Ovary (tissue), 9 donors: Measurements from ENCODE around the gene CHRNA10. TPM values are rescaled to one million over a fixed set of nuclear protein-coding genes. Genes with fewer than 3 reads are reported as not detected.

Experiments used
- DNase-seq, 5 donors: peaks; one replicate each; pipeline ENCODE4 v3.0.0-alpha.2; 2019 to 2020
- H3K27ac ChIP-seq, 2 donors: fragments of 200-600 bp; one replicate each; pipeline versions ENCODE4 v1.5.1 to v1.8.0; 2019 to 2022
- H3K27me3 ChIP-seq: fragments of 200-600 bp; one replicate; pipeline ENCODE4 v1.8.0; 2022
- H3K36me3 ChIP-seq: fragments of 200-600 bp; sonication (generic); one replicate; pipeline ENCODE4 v1.5.1; 2019
- H3K4me1 ChIP-seq: one replicate; pipeline ENCODE4 v1.8.1; 2013; ENCODE audit warnings: mild to moderate bottlenecking, moderate library complexity; ENCODE audit not compliant: insufficient read depth
- H3K4me3 ChIP-seq: fragments of 200-600 bp; sonication (generic); one replicate; pipeline ENCODE4 v1.5.1; 2017
- H3K9me3 ChIP-seq, 2 donors: fragments of 200-600 bp in 1 of 2; sonication (generic) in 1 of 2; one replicate each; pipeline versions ENCODE4 v1.5.1 to v1.8.1; 2013 to 2019; ENCODE audit warnings: mild to moderate bottlenecking in 1 of 2, moderate library complexity in 1 of 2
- EP300 ChIP-seq: sonication (generic); formaldehyde crosslinking; IDR thresholded peaks from one replicate; pipeline ENCODE4 v1.6.1; 2017; ENCODE audit warnings: antibody characterized with exemption
- POLR2A ChIP-seq: fragments of 450-650 bp; IDR thresholded peaks from one replicate; pipeline ENCODE4 v1.6.1; 2017; ENCODE audit warnings: antibody characterized with exemption, mild to moderate bottlenecking, moderate library complexity
- WGBS, 3 donors: extraction: QIAGEN DNeasy Blood & Tissue Kit in 1 of 3; methylation state at CpG; one replicate each; pipeline versions ENCODE4 v1.1.5 to v1.1.7; 2013 to 2017; 5-methylcytosine and 5-hydroxymethylcytosine counted together
- intact Hi-C, 4 donors: fragments of 100-400 bp; cut with DNase I; formaldehyde crosslinking; loops; one replicate each; pipeline versions ENCODE4 v1.11.0 to v1.15.1; 2022 to 2023
- polyA plus RNA-seq, 2 donors: library from polyadenylated mRNA; stranded (reverse); fragments of 200-250 nt in 1 of 2; fragments of 350-450 nt in 1 of 2; fragmentation: Illumina TruSeq in 1 of 2; extraction: RNeasy Lipid Tissue Mini Kit (QIAGEN cat#74804) in 1 of 2; gene quantifications; one replicate each; pipeline ENCODE4 v1.2.3, GENCODE V29; 2013 to 2014
- total RNA-seq, 7 donors: library from RNA; depleted of rRNA in 2 of 7; stranded (reverse); fragments of >200 nt in 2 of 7; fragmentation: NEBNext Ultra II Directional in 3 of 7; extraction: Animal tissue kit (Norgen Biotek cat#: 25700) in 3 of 7; gene quantifications; one replicate each; pipeline versions ENCODE4 v1.1.0 to v1.2.4, GENCODE V29; 2016 to 2023
- TF ChIP-seq, protein P1 (sequence below), 3 donors: fragments of 450-650 bp in 2 of 3; fragments of 200-600 bp in 1 of 3; IDR thresholded peaks; one replicate each; pipeline versions ENCODE4 v1.5.1 to v1.8.0; 2016 to 2022; ENCODE audit warnings: antibody characterized with exemption in 3 of 3, mild to moderate bottlenecking in 1 of 3
- donor health status: DM: no; HTN: no; CAD: no; lungs with moderate emphysema.
- donor health status: DM: no; HTN: no; CAD: no.
- donor health status: Bipolar disorder and iron deficiency.
- donor health status: DM: yes; HTN: yes; CAD: no.
- donor health status: DM: no; HTN: no; CAD: no.
- donor health status: DM: yes; HTN: yes; CAD: no.

The CHRNA10 gene
- total and polyA plus RNA-seq, 9 donors, result 0.34 to 3.9 (median 0.79) TPM

DNA sequence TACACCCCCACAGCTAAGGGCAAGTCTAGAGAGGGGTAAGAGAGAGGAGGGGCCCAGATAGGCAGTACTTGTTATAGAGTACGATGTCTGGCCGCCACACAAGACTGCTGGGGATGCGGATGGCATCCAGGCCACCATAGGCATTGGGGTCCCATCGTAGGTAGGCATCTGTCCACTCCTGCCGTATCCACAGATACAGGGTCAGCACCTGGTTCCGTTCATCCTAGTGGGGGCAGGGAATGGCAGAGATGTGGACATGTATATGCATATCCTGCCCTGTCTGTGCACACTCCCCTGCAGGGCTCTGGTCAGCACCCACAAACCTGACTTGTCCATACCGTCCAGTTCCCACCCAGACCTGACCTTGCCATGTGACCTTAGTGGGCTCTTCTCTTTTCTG, 2.1 kb downstream of the CHRNA10 start:
- intact Hi-C loops, result no loop called here
- WGBS, 3 donors, result 92 to 95% (median 94%) methylated on average over 7 of the region's 7 CpGs
- Histone ChIP-seq H3K9me3 (no peaks in the 10 kb centered on the region), H3K27me3 (no peaks in the 10 kb centered on the region), H3K4me1 (no peaks in the 10 kb centered on the region), H3K4me3 (no peak overlapping the region), H3K27ac (no peak overlapping the region), H3K36me3 (no peaks in the 10 kb centered on the region)
- no peak for TF ChIP-seq POLR2A
- TF ChIP-seq EP300, result no peak
- TF ChIP-seq, protein P1, sequence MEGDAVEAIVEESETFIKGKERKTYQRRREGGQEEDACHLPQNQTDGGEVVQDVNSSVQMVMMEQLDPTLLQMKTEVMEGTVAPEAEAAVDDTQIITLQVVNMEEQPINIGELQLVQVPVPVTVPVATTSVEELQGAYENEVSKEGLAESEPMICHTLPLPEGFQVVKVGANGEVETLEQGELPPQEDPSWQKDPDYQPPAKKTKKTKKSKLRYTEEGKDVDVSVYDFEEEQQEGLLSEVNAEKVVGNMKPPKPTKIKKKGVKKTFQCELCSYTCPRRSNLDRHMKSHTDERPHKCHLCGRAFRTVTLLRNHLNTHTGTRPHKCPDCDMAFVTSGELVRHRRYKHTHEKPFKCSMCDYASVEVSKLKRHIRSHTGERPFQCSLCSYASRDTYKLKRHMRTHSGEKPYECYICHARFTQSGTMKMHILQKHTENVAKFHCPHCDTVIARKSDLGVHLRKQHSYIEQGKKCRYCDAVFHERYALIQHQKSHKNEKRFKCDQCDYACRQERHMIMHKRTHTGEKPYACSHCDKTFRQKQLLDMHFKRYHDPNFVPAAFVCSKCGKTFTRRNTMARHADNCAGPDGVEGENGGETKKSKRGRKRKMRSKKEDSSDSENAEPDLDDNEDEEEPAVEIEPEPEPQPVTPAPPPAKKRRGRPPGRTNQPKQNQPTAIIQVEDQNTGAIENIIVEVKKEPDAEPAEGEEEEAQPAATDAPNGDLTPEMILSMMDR (IDR thresholded peaks at IDR 0.05), result no peak
- DNase-seq, result no peak

DNA sequence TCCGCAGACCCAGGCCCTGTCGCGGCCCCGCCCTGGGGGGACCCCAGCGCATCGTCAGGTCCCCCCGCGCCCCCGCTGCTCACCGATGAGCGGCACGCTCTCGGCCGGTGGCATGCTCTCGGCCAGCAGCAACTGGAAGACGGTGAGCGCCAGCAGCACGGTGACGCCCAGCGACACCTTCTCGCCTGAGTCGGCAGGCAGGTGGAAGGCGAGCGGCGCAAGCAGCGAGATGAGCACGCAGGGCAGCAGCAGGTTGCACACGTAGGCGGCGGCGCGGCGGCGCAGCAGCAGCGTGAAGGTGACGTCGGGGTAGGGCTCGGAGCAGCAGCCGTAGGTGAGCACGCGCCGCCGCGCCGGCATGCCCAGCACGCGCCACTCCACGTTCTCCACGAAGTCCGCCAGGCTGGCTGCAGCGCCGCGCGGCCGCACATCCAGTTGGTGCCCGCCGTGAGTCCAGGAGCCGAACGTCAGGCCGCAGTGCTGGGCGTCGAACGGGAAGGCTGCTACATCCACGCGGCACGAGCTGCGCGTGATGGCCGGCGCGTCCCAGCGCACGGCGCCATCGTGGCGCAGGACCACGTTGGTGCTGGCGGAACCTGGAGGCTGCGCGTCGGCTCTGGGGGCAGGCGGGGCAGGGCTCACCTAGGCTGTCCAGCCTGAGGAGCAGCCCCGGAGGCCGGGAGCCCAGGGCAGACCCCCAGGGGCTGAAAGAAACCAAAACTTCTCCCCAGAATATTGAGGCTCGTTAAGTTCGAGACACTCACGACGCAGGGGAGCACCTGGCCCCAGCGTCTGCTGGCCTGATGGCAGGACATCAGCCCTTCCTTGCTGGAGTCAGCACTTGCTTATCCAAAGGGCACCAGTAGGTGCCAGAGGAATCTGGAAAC, 3.8 kb downstream of the CHRNA10 start:
- Histone ChIP-seq H3K36me3 (no peaks in the 10 kb centered on the region), H3K27ac (no peak overlapping the region), H3K4me3 (no peak overlapping the region), H3K4me1 (no peaks in the 10 kb centered on the region), H3K27me3 (no peaks in the 10 kb centered on the region), H3K9me3 (no peaks in the 10 kb centered on the region)
- no peak for TF ChIP-seq POLR2A
- TF ChIP-seq, protein P1 (IDR thresholded peaks at IDR 0.05), result no peak
- no peak for TF ChIP-seq EP300
- WGBS, 3 donors, result 97% methylated on average over 89 of the region's 89 CpGs
- no peak for DNase-seq
- intact Hi-C loops, result no loop called here

DNA sequence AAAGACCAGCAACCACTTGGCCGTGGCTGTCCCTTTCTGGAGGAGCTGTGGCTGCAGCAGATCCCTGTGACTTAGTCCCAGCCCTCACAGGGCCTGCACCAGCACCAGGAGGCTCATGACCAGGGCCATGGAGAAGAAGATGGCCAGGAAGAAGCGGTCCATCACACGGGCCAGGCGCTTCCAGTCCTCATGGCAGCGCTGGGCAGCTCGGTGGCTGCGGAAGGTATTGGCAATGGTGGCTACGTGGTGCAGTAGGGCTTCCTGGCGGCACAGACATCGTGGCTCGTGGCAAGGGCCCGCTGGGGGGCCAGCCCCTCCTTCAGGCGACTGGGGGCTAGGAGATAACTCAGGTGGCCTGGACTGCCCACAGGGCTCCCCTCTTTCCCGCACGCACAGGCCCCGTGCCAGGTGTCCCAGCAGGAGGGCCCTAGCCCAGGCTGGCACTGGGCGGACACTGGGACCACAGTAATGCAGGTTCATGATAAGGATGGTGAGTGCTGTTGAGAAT, 5.1 kb downstream of the CHRNA10 start:
- H3K4me3 ChIP-seq, result no peak overlapping the region
- no peaks in the 10 kb centered on the region for H3K9me3 ChIP-seq
- H3K36me3 ChIP-seq, result no peaks in the 10 kb centered on the region
- no peaks in the 10 kb centered on the region for H3K27me3 ChIP-seq
- intact Hi-C loops, result no loop called here
- no peaks in the 10 kb centered on the region for H3K4me1 ChIP-seq
- H3K27ac ChIP-seq, result no peak overlapping the region
- no peak for DNase-seq
- 92 to 96% (median 96%) methylated on average over 17 of the region's 17 CpGs for WGBS, 3 donors
- no peak for TF ChIP-seq EP300
- TF ChIP-seq, protein P1 (IDR thresholded peaks at IDR 0.05), result no peak
- no peak for TF ChIP-seq POLR2A

DNA sequence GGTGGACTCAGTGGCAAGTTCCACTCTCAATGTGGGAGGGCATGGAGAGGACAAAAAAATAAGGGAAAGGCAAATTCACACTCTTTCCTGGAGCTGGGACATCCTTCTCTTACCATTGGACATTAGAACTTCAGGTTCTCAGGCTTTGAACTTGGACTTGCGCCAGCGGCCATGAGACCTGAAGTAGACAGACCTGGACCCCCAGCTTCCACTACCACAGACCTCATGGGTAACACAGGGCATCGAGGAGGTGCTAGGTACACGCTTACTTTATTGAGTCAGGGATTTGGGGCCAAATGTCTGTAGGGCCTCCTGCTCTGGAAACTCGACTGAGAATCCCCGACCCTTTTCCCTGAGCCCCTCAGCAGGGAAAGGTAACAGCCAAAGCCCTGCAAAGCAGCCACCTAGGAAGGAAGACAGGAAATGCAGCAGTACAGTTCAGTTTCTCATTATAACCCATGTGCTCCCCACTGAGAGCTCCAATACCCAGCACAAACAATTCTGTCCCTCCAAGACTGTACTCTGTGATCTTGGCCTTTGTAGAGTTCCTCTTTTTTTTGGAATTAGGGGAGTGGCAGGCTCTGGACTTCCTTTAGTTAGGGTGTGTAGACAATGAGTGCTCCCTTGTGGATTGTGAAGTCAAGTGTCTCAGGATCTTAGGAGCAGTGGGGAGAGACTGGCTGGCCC, 5.7 kb downstream of the CHRNA10 start:
- Histone ChIP-seq H3K9me3 (no peaks in the 10 kb centered on the region), H3K4me1 (no peaks in the 10 kb centered on the region), H3K27me3 (no peaks in the 10 kb centered on the region), H3K36me3 (no peaks in the 10 kb centered on the region), H3K4me3 (no peak overlapping the region), H3K27ac (no peak overlapping the region)
- intact Hi-C loops, result no loop called here
- 74 to 95% (median 91%) methylated on average over 6 of the region's 6 CpGs for WGBS, 3 donors
- TF ChIP-seq POLR2A (no peak), EP300 (no peak)
- TF ChIP-seq, protein P1 (IDR thresholded peaks at IDR 0.05), result no peak
- no peak for DNase-seq
